ENCODE data around the gene C19orf73.
A peak's percentile ranks its signal among the peaks of the same experiment; 100 is the strongest.
"Not testable (repeated sequence)": the region's sequence is repeated elsewhere in the genome, so short reads cannot be mapped to it uniquely, and the experiment has no call there.

C19orf73 gene

DNA sequence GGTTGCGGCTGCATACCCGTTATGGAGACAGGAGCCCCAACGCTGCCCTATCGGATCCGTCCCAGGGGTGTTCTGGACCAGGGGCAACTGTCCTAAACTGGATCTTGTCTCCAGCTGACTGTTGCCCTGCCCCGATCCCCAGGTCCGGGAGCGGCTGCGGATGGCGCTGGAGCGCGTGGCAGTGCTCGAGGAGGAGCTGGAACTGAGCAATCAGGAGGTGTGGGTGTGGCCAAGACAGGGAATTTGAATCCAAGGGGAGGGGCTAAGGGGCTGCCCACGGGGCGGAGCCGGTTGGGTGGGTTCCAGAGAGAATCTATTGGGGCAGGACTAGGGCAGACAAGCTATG, 10.3 kb upstream of the C19orf73 start:
- DNase-seq (ENCODE audit: low read depth) = no peak
- H3K4me3 ChIP-seq (ENCODE audit: low read length) = no peak overlapping the region

GRCh38 chr19:49128545-49129237, 9.7 kb upstream of the C19orf73 start:
- no peaks in the 10 kb centered on the region for H3K36me3 ChIP-seq (ENCODE audit: control insufficient read depth, insufficient read depth, low read length, severe bottlenecking)
- H3K4me1 ChIP-seq (ENCODE audit: control insufficient read depth, insufficient read depth, low read length) = peaks cover 7% of the 10 kb centered on the region
- peaks cover 14% of the 10 kb centered on the region for H3K27me3 ChIP-seq (replicated peaks; ENCODE audit: control insufficient read depth, insufficient read depth, low read length)
- H3K9me3 ChIP-seq (ENCODE audit: control insufficient read depth, low read length) = no peaks in the 10 kb centered on the region
- no peak overlapping the region for H3K9ac ChIP-seq (ENCODE audit: low read length)
- H3K4me3 ChIP-seq (ENCODE audit: low read length) = no peak overlapping the region
- DNase-seq (ENCODE audit: low read depth) = no peak

More for the DNA sequence above, 10.3 kb upstream of the C19orf73 start:
- peaks cover 7% of the 10 kb centered on the region for H3K4me1 ChIP-seq (ENCODE audit: control insufficient read depth, insufficient read depth, low read length)
- H3K36me3 ChIP-seq (ENCODE audit: control insufficient read depth, insufficient read depth, low read length, severe bottlenecking) = no peaks in the 10 kb centered on the region
- no peaks in the 10 kb centered on the region for H3K9me3 ChIP-seq (ENCODE audit: control insufficient read depth, low read length)
- H3K9ac ChIP-seq (ENCODE audit: low read length) = no peak overlapping the region
- H3K27me3 ChIP-seq (replicated peaks; ENCODE audit: control insufficient read depth, insufficient read depth, low read length) = peaks cover 17% of the 10 kb centered on the region

- peaks cover 7% of the 10 kb centered on the region for H3K4me1 ChIP-seq (ENCODE audit: control insufficient read depth, insufficient read depth, low read length)
- H3K36me3 ChIP-seq (ENCODE audit: control insufficient read depth, insufficient read depth, low read length, severe bottlenecking) = no peaks in the 10 kb centered on the region
- H3K4me3 ChIP-seq (ENCODE audit: low read length) = peak overlapping the region; percentile 66
- H3K9ac ChIP-seq (ENCODE audit: low read length) = no peak overlapping the region
- no peaks in the 10 kb centered on the region for H3K9me3 ChIP-seq (ENCODE audit: control insufficient read depth, low read length)
- DNase-seq (ENCODE audit: low read depth) = peak; percentile 100
- peaks cover 14% of the 10 kb centered on the region for H3K27me3 ChIP-seq (replicated peaks; ENCODE audit: control insufficient read depth, insufficient read depth, low read length)
Measured at GRCh38 chr19:49127674-49128544, 9.0 kb upstream of the C19orf73 start.

DNA sequence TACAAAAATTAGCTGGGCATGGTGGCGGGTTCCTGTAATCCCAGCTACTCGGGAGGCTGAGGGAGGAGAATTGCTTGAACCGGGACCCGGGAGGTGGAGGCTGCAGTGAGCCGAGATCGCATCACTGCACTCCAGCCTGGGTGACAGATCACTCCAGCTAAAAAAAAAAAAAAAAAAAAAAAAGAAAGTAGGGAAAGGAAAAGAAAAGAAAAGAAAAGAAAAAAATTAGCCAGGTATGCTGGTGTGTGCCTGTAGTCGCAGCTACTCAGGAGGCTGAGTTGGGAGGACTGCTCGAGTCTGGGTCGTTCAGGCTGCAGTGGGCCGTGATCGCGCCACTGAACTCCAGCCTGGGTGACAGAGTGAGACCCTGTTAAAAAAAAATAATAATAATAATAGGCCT, 8.3 kb upstream of the C19orf73 start:
- not testable (repeated sequence) for H3K4me1 ChIP-seq (ENCODE audit: control insufficient read depth, insufficient read depth, low read length); H3K9ac ChIP-seq (ENCODE audit: low read length); H3K4me3 ChIP-seq (ENCODE audit: low read length); H3K9me3 ChIP-seq (ENCODE audit: control insufficient read depth, low read length); DNase-seq (ENCODE audit: low read depth); H3K36me3 ChIP-seq (ENCODE audit: control insufficient read depth, insufficient read depth, low read length, severe bottlenecking)
- peaks cover 11% of the 10 kb centered on the region for H3K27me3 ChIP-seq (replicated peaks; ENCODE audit: control insufficient read depth, insufficient read depth, low read length)

DNA sequence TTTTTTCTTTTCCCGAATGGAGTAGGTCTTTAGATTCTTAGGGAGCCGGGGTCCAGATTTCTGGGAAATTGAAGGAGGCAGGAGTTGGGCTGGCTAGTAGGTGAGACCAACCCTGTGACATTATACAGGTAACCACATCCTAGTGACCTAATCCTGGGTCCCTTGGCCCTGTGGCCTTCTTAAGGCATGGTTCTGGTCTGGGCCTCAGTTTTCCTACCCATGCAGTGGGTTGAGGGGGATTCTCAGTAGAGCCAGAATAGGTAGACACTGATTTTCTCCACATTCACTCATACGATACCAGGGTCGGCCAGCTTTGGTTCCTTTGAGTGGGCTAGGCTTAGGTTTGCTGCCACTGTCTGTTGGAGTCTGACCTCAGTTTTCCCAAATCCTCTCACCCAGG, 7.6 kb upstream of the C19orf73 start:
- no peak overlapping the region for H3K9ac ChIP-seq (ENCODE audit: low read length)
- no peaks in the 10 kb centered on the region for H3K9me3 ChIP-seq (ENCODE audit: control insufficient read depth, low read length)
- DNase-seq (ENCODE audit: low read depth) = no peak
- H3K27me3 ChIP-seq (replicated peaks; ENCODE audit: control insufficient read depth, insufficient read depth, low read length) = peaks cover 11% of the 10 kb centered on the region
- H3K4me1 ChIP-seq (ENCODE audit: control insufficient read depth, insufficient read depth, low read length) = peaks cover 7% of the 10 kb centered on the region
- H3K36me3 ChIP-seq (ENCODE audit: control insufficient read depth, insufficient read depth, low read length, severe bottlenecking) = no peaks in the 10 kb centered on the region
- no peak overlapping the region for H3K4me3 ChIP-seq (ENCODE audit: low read length)

DNA sequence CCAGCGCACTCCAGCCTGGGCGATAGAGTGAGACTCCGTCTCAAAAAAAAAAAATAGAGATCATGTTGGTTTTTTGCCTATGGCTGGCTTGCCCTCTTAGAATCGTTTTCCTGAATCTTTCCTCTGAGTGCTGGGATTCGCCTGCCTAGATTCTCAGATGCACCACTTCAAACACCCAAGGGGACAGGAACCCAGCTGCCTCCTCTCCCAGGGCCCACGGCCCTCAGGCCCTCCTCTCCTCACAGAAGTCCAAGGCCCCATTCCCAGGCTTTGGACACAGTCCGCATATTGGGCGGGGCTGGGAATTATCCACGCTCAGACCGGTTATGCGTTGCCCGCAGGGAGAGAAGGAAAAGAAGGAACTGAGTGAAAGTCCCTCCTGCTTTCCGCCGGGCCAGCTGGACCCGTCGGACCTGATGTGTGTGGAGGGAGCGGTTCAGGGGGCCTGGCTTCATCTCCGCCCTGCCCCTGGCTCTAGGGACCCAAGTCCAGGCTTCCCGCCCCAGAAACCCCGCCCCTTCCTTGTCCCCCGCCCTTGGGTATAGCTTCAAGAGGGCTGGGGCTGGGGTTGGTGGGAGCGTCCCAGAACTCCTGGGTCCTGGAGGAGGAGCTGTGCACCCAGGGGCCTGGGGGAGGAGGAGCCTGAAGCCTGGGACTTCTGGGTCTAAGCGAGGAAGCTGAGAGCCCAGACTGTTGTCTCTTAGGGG, 6.2 kb upstream of the C19orf73 start:
- Histone ChIP-seq H3K4me1 (ENCODE audit: control insufficient read depth, insufficient read depth, low read length) (peaks cover 7% of the 10 kb centered on the region), H3K9me3 (ENCODE audit: control insufficient read depth, low read length) (no peaks in the 10 kb centered on the region), H3K9ac (ENCODE audit: low read length) (no peak overlapping the region), H3K27me3 (replicated peaks; ENCODE audit: control insufficient read depth, insufficient read depth, low read length) (peaks cover 16% of the 10 kb centered on the region), H3K4me3 (ENCODE audit: low read length) (no peak overlapping the region), H3K36me3 (ENCODE audit: control insufficient read depth, insufficient read depth, low read length, severe bottlenecking) (no peaks in the 10 kb centered on the region)
- DNase-seq (ENCODE audit: low read depth) = no peak

DNA sequence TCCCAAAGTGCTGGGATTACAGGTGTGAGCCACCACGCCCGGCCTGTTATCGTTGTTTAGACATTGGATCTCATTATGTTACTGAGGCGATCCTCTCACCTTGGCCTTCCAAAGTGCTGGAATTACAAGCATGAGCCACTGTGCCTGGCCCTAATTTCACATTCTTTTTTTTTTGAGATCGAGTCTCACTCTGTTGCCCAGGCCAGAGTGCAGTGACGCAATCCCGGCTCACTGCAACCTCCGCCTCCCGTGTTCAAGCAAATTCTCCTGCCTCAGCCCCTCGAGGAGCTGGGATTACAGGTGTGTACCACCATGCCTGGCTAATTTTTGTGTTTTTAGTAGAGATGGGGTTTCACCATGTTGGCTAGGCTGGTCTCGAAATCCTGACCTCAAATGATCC, 4.3 kb upstream of the C19orf73 start:
- not testable (repeated sequence) for H3K9ac ChIP-seq (ENCODE audit: low read length); H3K9me3 ChIP-seq (ENCODE audit: control insufficient read depth, low read length); H3K36me3 ChIP-seq (ENCODE audit: control insufficient read depth, insufficient read depth, low read length, severe bottlenecking); H3K4me3 ChIP-seq (ENCODE audit: low read length); DNase-seq (ENCODE audit: low read depth)
- H3K27me3 ChIP-seq (replicated peaks; ENCODE audit: control insufficient read depth, insufficient read depth, low read length) = peaks cover 13% of the 10 kb centered on the region
- H3K4me1 ChIP-seq (ENCODE audit: control insufficient read depth, insufficient read depth, low read length) = peaks cover 12% of the 10 kb centered on the region

DNA sequence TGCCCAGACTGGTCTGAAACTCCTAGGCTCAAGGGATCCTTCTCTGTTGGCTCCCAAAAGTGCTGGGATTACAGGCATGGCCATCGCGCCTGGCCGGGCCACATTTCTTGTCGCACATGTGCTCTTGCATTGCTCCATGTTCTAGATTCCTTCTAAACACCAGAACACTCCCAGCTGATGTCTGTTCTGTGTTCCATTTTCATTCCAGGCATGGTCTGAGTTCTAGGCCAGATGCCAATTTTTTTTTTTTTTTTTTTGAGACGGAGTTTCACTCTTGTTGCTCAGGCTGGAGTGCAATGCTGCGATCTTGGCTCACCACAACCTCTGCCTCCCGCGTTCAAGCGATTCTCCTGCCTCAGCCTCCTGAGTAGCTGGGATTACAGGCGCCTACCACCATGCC, 2.9 kb upstream of the C19orf73 start:
- not testable (repeated sequence) for H3K36me3 ChIP-seq (ENCODE audit: control insufficient read depth, insufficient read depth, low read length, severe bottlenecking); H3K4me3 ChIP-seq (ENCODE audit: low read length); H3K9ac ChIP-seq (ENCODE audit: low read length); DNase-seq (ENCODE audit: low read depth); H3K9me3 ChIP-seq (ENCODE audit: control insufficient read depth, low read length)
- peaks cover 15% of the 10 kb centered on the region for H3K4me1 ChIP-seq (ENCODE audit: control insufficient read depth, insufficient read depth, low read length)
- peaks cover 12% of the 10 kb centered on the region for H3K27me3 ChIP-seq (replicated peaks; ENCODE audit: control insufficient read depth, insufficient read depth, low read length)

- H3K9ac ChIP-seq (ENCODE audit: low read length) = no peak overlapping the region
- H3K27me3 ChIP-seq (replicated peaks; ENCODE audit: control insufficient read depth, insufficient read depth, low read length) = peaks cover 8% of the 10 kb centered on the region
- DNase-seq (ENCODE audit: low read depth) = no peak
- H3K4me1 ChIP-seq (ENCODE audit: control insufficient read depth, insufficient read depth, low read length) = peaks cover 15% of the 10 kb centered on the region
- no peaks in the 10 kb centered on the region for H3K36me3 ChIP-seq (ENCODE audit: control insufficient read depth, insufficient read depth, low read length, severe bottlenecking)
- no peak overlapping the region for H3K4me3 ChIP-seq (ENCODE audit: low read length)
- no peaks in the 10 kb centered on the region for H3K9me3 ChIP-seq (ENCODE audit: control insufficient read depth, low read length)
Measured at GRCh38 chr19:49120868-49121267, 1.9 kb upstream of the C19orf73 start.

DNA sequence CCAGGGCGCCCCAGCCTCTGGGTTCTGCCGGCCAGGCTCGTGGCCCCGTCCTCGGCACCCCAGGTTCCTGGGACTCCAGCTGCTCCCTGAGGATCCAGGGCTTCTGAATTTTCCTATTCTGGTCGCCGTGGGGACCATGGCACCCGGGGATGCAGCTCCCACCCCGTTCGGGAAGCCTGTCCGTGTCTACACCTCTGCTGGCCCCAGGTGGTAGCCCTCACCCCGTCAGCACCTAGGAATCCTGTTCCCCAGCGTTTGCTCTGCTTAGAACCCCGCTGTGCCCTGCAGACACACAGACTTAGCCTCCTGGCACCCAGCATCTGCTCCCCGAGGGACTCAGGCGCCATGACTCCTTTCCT, 1.4 kb upstream of the C19orf73 start:
- Histone ChIP-seq H3K9me3 (ENCODE audit: control insufficient read depth, low read length) (no peaks in the 10 kb centered on the region), H3K27me3 (replicated peaks; ENCODE audit: control insufficient read depth, insufficient read depth, low read length) (peaks cover 8% of the 10 kb centered on the region), H3K9ac (ENCODE audit: low read length) (no peak overlapping the region), H3K36me3 (ENCODE audit: control insufficient read depth, insufficient read depth, low read length, severe bottlenecking) (no peaks in the 10 kb centered on the region), H3K4me3 (ENCODE audit: low read length) (no peak overlapping the region), H3K4me1 (ENCODE audit: control insufficient read depth, insufficient read depth, low read length) (peaks cover 15% of the 10 kb centered on the region)
- no peak for DNase-seq (ENCODE audit: low read depth)
